ENCODE data around the gene P3H2.

- TF ChIP-seq CREB5 (CRISPR knock-in tag; IDR thresholded peaks at IDR 0.05; ENCODE audit: low read depth): no peak
- TF ChIP-seq ARNTL (CRISPR knock-in tag; IDR thresholded peaks at IDR 0.05; ENCODE audit: borderline replicate concordance, low read depth): no peak
- no peak for TF ChIP-seq TSHZ2 (CRISPR knock-in tag; IDR thresholded peaks at IDR 0.05)
- no peak for TF ChIP-seq BACH2 (CRISPR knock-in tag; IDR thresholded peaks at IDR 0.05; ENCODE audit: borderline replicate concordance)
- no peak for TF ChIP-seq ZNF70 (CRISPR knock-in tag; IDR thresholded peaks at IDR 0.05)
- no peak for TF ChIP-seq ZFP3 (CRISPR knock-in tag; IDR thresholded peaks at IDR 0.05)
- TF ChIP-seq, protein P1, sequence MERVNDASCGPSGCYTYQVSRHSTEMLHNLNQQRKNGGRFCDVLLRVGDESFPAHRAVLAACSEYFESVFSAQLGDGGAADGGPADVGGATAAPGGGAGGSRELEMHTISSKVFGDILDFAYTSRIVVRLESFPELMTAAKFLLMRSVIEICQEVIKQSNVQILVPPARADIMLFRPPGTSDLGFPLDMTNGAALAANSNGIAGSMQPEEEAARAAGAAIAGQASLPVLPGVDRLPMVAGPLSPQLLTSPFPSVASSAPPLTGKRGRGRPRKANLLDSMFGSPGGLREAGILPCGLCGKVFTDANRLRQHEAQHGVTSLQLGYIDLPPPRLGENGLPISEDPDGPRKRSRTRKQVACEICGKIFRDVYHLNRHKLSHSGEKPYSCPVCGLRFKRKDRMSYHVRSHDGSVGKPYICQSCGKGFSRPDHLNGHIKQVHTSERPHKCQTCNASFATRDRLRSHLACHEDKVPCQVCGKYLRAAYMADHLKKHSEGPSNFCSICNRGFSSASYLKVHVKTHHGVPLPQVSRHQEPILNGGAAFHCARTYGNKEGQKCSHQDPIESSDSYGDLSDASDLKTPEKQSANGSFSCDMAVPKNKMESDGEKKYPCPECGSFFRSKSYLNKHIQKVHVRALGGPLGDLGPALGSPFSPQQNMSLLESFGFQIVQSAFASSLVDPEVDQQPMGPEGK (CRISPR knock-in tag; IDR thresholded peaks at IDR 0.05; ENCODE audit: borderline replicate concordance): no peak
- no peak for TF ChIP-seq SNAI2 (CRISPR knock-in tag; IDR thresholded peaks at IDR 0.05)
- no peak for TF ChIP-seq TOX (CRISPR knock-in tag; IDR thresholded peaks at IDR 0.05; ENCODE audit: borderline replicate concordance)
- no peak for TF ChIP-seq ZFP30 (CRISPR knock-in tag; IDR thresholded peaks at IDR 0.05)
- no peak for TF ChIP-seq CSDC2 (CRISPR knock-in tag; IDR thresholded peaks at IDR 0.05)
- TF ChIP-seq ZNF565 (CRISPR knock-in tag; conservative IDR thresholded peaks at IDR 0.05; ENCODE audit: low read depth): no peak
- TF ChIP-seq TCF4 (CRISPR knock-in tag; IDR thresholded peaks at IDR 0.05; ENCODE audit: borderline replicate concordance): no peak
Measured at GRCh38 chr3:190119461-190120268, 1.0 kb downstream of the P3H2 start.
